Activated naive CD8-positive, alpha-beta T cell (primary cell): ENCODE data around the gene ENOX2.

Source experiments
- H3K27ac Mint-ChIP-seq: one replicate; pipeline ENCODE4 v1.8.0; 2021; ENCODE audit warnings: mixed read lengths
- H3K27me3 Mint-ChIP-seq: one replicate; pipeline ENCODE4 v1.8.0; 2021; ENCODE audit warnings: mixed read lengths
- H3K36me3 Mint-ChIP-seq: one replicate; pipeline ENCODE4 v1.8.0; 2021; ENCODE audit warnings: mixed read lengths
- H3K4me1 Mint-ChIP-seq: one replicate; pipeline ENCODE4 v1.8.0; 2021; ENCODE audit warnings: low read depth, mixed read lengths
- H3K4me3 Mint-ChIP-seq: one replicate; pipeline ENCODE4 v1.8.0; 2021; ENCODE audit warnings: mild to moderate bottlenecking, mixed read lengths
- H3K9me3 Mint-ChIP-seq: one replicate; pipeline ENCODE4 v1.8.0; 2021; ENCODE audit warnings: low read depth, mixed read lengths

Gene ENOX2

DNA sequence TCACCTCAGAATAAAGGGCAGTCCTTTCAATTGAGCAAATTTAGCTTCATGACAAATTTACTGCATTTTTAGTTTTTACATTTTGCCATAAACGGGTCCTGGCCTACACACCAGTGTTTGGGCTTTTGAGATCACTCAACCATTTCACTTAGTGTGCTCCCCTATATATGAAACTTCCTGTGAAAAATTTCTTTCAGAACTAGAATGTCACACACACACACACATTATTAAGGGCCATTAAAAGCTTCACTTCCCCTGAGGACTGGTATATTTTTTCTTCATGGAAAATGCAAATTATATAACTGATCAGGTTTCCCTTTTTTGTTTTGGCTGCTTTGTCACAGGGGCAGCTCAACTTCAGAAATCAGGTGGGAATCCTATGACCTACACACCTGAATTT is 206.5 kb downstream of the ENOX2 start:
- H3K27me3 Mint-ChIP-seq, result no peaks in the 10 kb centered on the region
- no peaks in the 10 kb centered on the region for H3K4me1 Mint-ChIP-seq
- H3K27ac Mint-ChIP-seq, result no peak overlapping the region
- peaks cover 4% of the 10 kb centered on the region for H3K36me3 Mint-ChIP-seq
- H3K4me3 Mint-ChIP-seq, result no peak overlapping the region
- no peaks in the 10 kb centered on the region for H3K9me3 Mint-ChIP-seq

DNA sequence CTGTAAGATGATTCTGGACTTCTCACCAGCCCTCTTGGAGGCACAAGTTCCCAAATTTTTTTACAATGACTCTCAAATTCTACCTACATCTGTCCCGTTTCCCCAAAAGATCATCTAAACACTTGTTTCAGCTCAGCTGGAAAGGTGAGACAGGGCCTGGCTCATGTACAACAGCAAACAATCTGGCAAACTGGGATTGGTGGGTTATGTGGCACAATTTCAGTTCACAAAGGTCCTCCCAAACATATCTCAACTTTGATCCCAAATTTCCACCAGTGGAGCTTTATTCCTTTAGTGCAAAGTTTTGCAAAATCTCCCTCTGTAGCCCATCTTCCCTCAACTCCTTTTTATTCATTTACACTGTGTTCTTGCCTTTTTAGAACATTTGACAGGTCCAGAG is 207.1 kb downstream of the ENOX2 start:
- Mint-ChIP-seq H3K36me3 (peaks cover 4% of the 10 kb centered on the region), H3K9me3 (no peaks in the 10 kb centered on the region), H3K27ac (no peak overlapping the region), H3K27me3 (no peaks in the 10 kb centered on the region), H3K4me3 (no peak overlapping the region), H3K4me1 (no peaks in the 10 kb centered on the region)

DNA sequence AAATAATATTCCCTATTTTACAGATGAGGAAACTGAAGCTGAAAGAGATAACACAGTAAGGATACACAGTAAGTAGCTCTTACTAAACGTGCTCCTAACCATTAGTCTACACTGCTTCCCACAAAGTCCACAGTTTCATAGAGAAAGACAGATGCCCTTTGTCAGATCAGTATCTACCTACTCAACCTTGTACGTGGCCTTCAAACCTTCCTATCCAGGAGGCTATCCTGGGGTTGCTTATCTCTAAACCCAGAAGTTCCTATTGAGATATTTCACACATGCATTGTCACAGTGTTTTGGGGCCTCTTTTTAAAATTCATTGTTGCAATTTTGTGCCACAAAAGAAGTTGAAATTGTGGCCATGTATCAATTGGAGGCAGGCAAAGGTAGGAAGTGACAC is 208.0 kb downstream of the ENOX2 start:
- H3K36me3 Mint-ChIP-seq, result peaks cover 4% of the 10 kb centered on the region
- H3K9me3 Mint-ChIP-seq, result no peaks in the 10 kb centered on the region
- no peaks in the 10 kb centered on the region for H3K4me1 Mint-ChIP-seq
- no peak overlapping the region for H3K4me3 Mint-ChIP-seq
- H3K27me3 Mint-ChIP-seq, result no peaks in the 10 kb centered on the region
- H3K27ac Mint-ChIP-seq, result no peak overlapping the region

DNA sequence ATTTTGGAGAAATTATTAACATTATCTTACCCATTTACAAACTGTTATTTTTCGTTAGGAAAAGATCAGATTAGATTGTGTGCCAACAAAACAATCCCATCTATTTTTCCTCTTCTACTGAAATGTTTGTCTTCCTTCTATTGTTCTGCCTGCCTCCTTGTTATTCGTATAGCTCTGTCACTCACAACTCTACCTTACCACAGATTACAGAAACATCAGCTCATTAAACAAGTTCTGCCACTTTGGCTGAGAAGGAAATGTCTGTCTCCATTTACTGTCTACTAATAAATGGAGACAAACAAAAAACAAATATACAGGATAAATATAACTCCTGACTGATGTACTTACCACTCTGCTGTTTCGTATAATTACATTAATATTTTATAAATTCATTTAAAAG is 211.4 kb downstream of the ENOX2 start:
- Mint-ChIP-seq H3K27me3 (no peaks in the 10 kb centered on the region), H3K4me1 (no peaks in the 10 kb centered on the region), H3K36me3 (peaks cover 11% of the 10 kb centered on the region), H3K4me3 (no peak overlapping the region), H3K9me3 (no peaks in the 10 kb centered on the region), H3K27ac (no peak overlapping the region)

DNA sequence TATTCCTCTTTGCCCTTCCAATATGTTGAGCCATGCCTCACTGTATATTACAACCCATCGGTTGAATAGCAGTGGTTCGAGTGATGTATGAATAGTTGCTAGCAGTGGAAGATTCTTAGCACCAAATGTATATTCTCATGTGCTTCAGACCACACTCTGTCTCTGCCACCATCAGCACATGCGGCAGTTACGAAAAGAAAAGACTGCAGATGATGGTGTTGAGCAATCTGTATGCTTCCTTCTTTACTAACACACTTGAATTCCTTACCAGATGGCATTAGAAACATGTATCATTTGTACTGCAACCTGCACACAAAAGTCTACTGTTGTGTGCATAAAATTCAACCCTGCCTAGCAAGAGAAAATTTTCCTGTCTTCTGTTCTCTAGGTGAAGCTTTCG is 214.6 kb downstream of the ENOX2 start:
- no peak overlapping the region for H3K27ac Mint-ChIP-seq
- H3K27me3 Mint-ChIP-seq, result no peaks in the 10 kb centered on the region
- H3K4me1 Mint-ChIP-seq, result no peaks in the 10 kb centered on the region
- no peak overlapping the region for H3K4me3 Mint-ChIP-seq
- peaks cover 28% of the 10 kb centered on the region for H3K36me3 Mint-ChIP-seq
- H3K9me3 Mint-ChIP-seq, result no peaks in the 10 kb centered on the region

DNA sequence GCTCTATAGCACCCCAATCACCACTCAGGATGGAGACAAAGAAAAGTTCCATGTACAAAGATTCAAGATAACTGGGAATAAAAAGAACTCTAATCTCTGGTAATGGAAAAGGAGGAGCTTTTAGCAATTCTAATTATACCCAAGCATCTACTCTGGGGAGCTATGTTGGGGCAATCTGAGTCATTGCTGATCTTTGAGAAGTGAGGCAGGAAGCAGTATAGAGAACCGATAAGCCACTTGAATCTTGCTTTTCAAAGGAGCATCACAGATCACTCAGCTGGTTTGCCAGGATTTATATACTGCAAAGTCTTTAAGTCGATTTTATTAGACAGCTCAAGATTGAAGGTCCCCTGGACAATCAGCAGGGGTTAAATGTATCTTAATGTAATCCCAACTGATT is 220.0 kb downstream of the ENOX2 start:
- H3K4me1 Mint-ChIP-seq, result no peaks in the 10 kb centered on the region
- no peak overlapping the region for H3K27ac Mint-ChIP-seq
- no peak overlapping the region for H3K4me3 Mint-ChIP-seq
- H3K36me3 Mint-ChIP-seq, result peaks cover 29% of the 10 kb centered on the region
- no peaks in the 10 kb centered on the region for H3K9me3 Mint-ChIP-seq
- no peaks in the 10 kb centered on the region for H3K27me3 Mint-ChIP-seq

DNA sequence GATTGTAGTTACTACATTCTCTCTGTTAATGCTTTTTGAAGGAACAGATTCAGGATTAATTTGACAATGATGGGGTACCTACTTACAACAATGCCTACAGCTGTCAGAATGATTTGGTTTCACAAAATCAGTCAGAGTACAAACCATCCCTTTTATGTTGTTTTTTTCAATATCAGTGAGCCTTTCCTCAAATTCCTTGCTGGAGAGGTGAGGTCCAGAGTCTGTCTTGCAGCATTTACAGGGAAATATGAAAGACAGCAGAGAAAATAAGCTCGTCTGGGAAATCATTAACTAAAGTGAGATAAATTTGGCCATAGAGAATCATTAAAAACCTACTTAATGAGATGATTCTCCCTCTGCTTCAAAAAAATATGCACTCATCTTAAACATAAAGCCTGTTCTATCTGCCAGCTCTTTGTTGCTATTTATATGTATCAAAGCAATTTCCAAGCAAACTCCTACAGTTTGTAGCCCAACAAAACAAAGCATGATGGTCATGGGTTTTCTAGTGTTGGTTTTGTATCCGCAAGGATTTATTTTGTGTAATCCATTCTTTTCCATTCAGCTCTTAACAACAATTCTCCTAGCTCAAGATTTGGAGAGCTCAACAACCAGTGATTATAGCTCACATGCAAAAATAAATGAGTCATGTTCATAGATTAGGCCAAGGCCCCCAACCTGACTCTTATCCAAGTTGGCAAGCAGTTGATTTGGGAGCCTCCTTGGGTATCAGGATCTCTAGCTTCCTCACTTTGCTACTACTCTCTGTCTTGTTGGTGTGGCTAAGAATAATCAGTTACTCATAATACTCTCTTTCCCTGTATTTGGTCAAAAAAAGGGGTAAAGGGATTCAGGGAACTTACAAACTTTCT is 222.6 kb downstream of the ENOX2 start:
- peaks cover 23% of the 10 kb centered on the region for H3K36me3 Mint-ChIP-seq
- H3K27me3 Mint-ChIP-seq, result no peaks in the 10 kb centered on the region
- H3K4me3 Mint-ChIP-seq, result no peak overlapping the region
- H3K4me1 Mint-ChIP-seq, result no peaks in the 10 kb centered on the region
- H3K9me3 Mint-ChIP-seq, result no peaks in the 10 kb centered on the region
- no peak overlapping the region for H3K27ac Mint-ChIP-seq

DNA sequence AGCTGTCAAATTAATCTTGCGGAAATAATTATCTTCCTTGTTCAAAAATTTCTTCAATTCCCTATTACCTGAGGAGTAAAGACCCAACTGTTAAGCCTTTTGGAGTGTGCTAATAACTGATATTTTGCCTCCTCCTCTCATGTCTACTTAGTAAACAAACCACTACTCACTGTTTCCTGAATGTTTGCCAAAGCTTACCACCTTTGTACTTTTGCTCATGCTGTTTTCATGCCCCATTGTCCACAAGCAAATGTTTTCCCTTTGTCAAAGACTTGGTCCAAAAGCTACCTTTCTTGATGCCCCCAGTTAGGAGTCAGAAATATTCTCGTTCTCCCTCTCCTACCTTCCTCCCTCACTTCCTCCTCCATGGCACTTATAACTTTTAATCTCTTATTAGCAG is 226.1 kb downstream of the ENOX2 start:
- H3K36me3 Mint-ChIP-seq, result peaks cover 28% of the 10 kb centered on the region
- no peaks in the 10 kb centered on the region for H3K27me3 Mint-ChIP-seq
- H3K9me3 Mint-ChIP-seq, result no peaks in the 10 kb centered on the region
- H3K4me1 Mint-ChIP-seq, result no peaks in the 10 kb centered on the region
- no peak overlapping the region for H3K4me3 Mint-ChIP-seq
- no peak overlapping the region for H3K27ac Mint-ChIP-seq

DNA sequence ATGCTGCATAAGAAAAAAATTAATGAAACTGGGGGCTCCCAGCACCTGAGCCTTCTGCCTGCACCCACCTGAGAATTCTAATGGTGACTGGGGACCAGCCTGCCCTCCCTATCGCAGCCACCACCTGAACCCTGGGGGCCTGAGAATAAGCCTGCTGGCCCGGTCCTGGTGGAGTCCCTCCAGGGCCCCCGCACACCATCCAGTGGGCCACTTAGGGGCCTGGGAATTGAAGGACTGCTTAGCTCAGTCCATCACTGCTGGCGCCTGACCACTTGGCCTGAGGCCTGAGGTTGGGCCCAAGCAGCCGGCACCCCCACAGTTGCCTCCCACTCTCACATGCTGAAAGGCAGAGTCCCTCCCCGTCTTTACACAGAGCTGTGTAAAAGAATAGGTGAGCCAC is 230.8 kb downstream of the ENOX2 start:
- H3K4me3 Mint-ChIP-seq, result no peak overlapping the region
- no peaks in the 10 kb centered on the region for H3K27me3 Mint-ChIP-seq
- H3K9me3 Mint-ChIP-seq, result no peaks in the 10 kb centered on the region
- no peak overlapping the region for H3K27ac Mint-ChIP-seq
- no peaks in the 10 kb centered on the region for H3K4me1 Mint-ChIP-seq
- H3K36me3 Mint-ChIP-seq, result peaks cover 37% of the 10 kb centered on the region

DNA sequence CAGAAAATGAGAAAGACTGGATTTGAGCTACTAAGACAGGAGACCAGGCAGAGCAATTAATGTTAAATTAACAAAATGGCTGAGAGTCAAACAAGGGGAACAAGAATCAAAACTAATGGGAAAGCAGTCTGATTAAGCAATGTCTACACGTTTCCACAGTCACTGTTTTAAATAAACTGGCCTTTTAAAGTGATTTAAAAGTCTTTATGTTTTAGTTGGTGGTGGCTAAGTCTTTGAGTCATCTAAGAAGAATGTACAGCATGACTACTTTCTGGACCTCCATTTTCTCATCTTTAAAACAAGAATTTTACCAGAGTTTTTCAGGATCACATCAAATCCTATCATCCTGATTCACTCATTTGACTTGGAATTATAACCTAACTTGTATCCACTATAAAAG is 233.8 kb downstream of the ENOX2 start:
- H3K36me3 Mint-ChIP-seq, result peaks cover 31% of the 10 kb centered on the region

DNA sequence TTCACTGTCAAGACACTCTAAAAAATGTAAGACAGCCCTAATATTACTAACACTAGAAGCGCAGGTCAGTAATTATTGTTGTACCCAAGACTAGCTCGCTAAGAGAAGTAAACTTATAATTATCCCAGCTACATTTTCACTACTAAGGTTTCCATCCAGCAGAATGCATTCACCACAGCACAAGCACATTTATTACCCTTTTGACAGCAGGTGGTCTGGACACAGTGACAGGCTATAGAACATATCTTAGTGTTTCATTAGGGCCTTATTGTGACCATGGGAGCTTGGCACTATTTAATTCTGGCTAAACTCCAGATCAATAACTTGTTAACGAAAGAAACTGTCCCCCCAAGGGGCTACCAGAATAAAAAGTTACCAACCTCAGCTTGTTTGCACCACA is 237.7 kb downstream of the ENOX2 start:
- no peaks in the 10 kb centered on the region for H3K9me3 Mint-ChIP-seq

More for the DNA sequence above, 233.8 kb downstream of the ENOX2 start:
- Mint-ChIP-seq H3K4me3 (no peak overlapping the region), H3K27me3 (no peaks in the 10 kb centered on the region), H3K27ac (no peak overlapping the region), H3K9me3 (no peaks in the 10 kb centered on the region), H3K4me1 (no peaks in the 10 kb centered on the region)

DNA sequence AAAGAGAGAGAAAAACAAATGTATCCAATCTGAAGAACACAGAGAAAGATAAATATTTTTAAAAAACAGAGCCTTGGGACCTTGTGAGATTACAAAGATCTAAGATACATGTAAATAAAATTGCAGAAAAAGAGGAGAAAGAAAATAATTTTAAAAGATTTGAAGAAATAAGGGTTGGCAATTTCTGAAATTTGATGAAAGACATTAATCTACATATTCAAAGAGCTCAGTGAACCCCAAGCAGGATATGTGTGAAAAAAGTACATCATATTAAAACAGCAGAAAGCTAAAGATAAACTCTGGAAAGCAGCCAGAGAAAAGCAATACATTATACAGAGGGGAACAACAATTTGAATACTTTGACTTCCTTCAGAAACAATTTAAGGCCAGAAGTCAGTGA is 244.7 kb downstream of the ENOX2 start:
- H3K9me3 Mint-ChIP-seq, result no peaks in the 10 kb centered on the region
- no peaks in the 10 kb centered on the region for H3K27me3 Mint-ChIP-seq
- peaks cover 26% of the 10 kb centered on the region for H3K36me3 Mint-ChIP-seq
- no peak overlapping the region for H3K4me3 Mint-ChIP-seq
- H3K27ac Mint-ChIP-seq, result no peak overlapping the region
- H3K4me1 Mint-ChIP-seq, result no peaks in the 10 kb centered on the region

More for the DNA sequence above, 237.7 kb downstream of the ENOX2 start:
- no peak overlapping the region for H3K27ac Mint-ChIP-seq
- no peaks in the 10 kb centered on the region for H3K27me3 Mint-ChIP-seq
- peaks cover 35% of the 10 kb centered on the region for H3K36me3 Mint-ChIP-seq
- no peaks in the 10 kb centered on the region for H3K4me1 Mint-ChIP-seq
- no peak overlapping the region for H3K4me3 Mint-ChIP-seq

DNA sequence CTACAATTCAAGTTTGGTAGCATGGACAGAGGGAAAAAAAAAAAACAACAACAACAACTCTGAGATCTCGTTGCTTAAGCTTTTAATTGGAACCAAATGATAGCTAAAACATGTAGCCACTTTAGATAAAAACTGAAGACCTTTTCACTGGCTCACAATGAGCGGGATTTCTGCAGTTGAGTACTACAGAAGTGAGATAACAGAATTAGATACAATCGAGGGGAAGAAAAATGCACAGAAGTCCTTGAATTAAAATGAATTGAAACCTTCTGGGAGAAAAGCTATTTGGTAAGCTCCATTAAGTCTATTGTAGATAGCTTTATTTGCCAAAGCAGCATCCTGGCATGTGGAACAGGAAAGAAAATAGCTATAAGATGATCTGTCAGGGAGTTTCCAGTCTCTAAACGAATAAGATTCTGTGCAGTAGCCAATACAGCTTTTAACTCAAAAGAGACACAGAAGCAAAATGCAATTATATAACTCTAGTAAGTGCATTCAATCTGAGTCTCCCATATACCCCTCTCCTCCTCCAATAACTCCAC is 248.5 kb downstream of the ENOX2 start:
- Mint-ChIP-seq H3K36me3 (peaks cover 10% of the 10 kb centered on the region), H3K27ac (no peak overlapping the region), H3K27me3 (no peaks in the 10 kb centered on the region), H3K4me1 (no peaks in the 10 kb centered on the region), H3K4me3 (no peak overlapping the region), H3K9me3 (no peaks in the 10 kb centered on the region)

DNA sequence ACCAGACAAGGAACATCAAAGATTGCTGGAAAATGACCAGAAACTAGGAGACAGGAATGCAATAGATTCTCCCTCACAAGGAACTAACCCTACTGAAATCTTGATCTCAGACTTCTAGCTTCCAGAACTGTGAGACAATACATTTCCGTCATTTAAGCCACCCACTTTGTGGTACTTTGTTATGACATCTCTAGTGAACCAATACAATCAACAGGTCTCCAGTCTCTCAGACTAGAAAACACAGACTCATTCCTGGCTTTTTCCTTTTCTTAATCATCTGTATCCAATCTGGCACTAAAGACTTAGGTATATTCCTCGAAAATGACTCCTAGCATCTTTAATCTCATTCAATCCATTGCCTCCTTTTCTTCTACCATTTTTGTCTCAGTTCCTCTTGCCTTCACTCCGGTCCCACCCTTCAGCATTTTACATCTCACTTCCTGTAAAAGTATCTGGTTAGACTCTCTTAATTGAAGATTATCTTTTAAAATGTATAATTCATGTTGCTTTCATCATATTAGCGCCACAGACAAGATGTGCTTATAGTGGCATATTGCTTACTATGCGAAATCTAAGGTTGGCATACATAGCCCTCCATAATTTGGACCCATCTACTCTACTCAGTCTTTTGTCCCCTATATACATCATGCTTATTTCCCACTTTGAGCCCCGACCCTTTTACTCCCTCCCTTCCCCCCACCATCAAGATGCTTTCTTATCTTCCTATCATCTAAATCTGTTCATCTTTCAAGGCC is 250.0 kb downstream of the ENOX2 start:
- H3K9me3 Mint-ChIP-seq, result no peaks in the 10 kb centered on the region
- no peak overlapping the region for H3K4me3 Mint-ChIP-seq
- no peaks in the 10 kb centered on the region for H3K27me3 Mint-ChIP-seq
- H3K27ac Mint-ChIP-seq, result no peak overlapping the region
- peaks cover 7% of the 10 kb centered on the region for H3K36me3 Mint-ChIP-seq
- no peaks in the 10 kb centered on the region for H3K4me1 Mint-ChIP-seq

DNA sequence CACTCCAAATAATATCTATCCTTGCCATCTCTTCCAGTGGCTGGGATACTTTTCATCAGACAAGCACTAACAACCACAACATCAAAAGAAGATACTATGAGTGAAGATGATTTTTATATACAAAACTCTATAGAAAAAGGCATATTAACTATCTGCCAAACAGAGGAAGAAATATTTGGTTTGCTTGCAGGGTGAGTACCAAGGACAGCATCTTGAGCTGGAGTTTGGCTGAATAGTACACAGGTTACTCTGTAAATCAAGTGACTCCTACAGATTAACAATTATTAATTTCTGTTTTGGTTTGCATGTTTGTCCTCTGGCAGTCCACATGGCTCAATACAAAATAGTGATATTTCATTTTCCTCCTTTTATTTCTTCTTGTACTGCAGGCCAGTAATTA is 253.3 kb downstream of the ENOX2 start:
- Mint-ChIP-seq H3K36me3 (peaks cover 8% of the 10 kb centered on the region), H3K4me1 (no peaks in the 10 kb centered on the region), H3K4me3 (no peak overlapping the region), H3K9me3 (no peaks in the 10 kb centered on the region), H3K27me3 (no peaks in the 10 kb centered on the region), H3K27ac (no peak overlapping the region)
